ENCODE data around the gene DYNC2H1.

Gene DYNC2H1

GRCh38 chr11:103378931-103379330, 269.7 kb downstream of the DYNC2H1 start:
- no peak for DNase-seq (ENCODE audit: low spot score)

- DNase-seq (ENCODE audit: low spot score) = no peak
Observed at GRCh38 chr11:103380031-103380430, 270.8 kb downstream of the DYNC2H1 start.

- no peak for DNase-seq (ENCODE audit: low spot score)
Observed at GRCh38 chr11:103384652-103385051, 275.4 kb downstream of the DYNC2H1 start.

- DNase-seq (ENCODE audit: low spot score) = no peak
Observed at GRCh38 chr11:103395612-103396011, 286.4 kb downstream of the DYNC2H1 start.

GRCh38 chr11:103396237-103396636, 287.0 kb downstream of the DYNC2H1 start:
- no peak for DNase-seq (ENCODE audit: low spot score)

- no peak for DNase-seq (ENCODE audit: low spot score)
Observed at GRCh38 chr11:103397369-103397768, 288.1 kb downstream of the DYNC2H1 start.

GRCh38 chr11:103398829-103399228, 289.6 kb downstream of the DYNC2H1 start:
- no peak for DNase-seq (ENCODE audit: low spot score)

GRCh38 chr11:103406357-103406756, 297.1 kb downstream of the DYNC2H1 start:
- no peak for DNase-seq (ENCODE audit: low spot score)

GRCh38 chr11:103407641-103408040, 298.4 kb downstream of the DYNC2H1 start:
- DNase-seq (ENCODE audit: low spot score) = no peak

- DNase-seq (ENCODE audit: low spot score) = no peak
Observed at GRCh38 chr11:103413266-103413888, 304.2 kb downstream of the DYNC2H1 start.

- DNase-seq (ENCODE audit: low spot score) = no peak
Observed at GRCh38 chr11:103418014-103418413, 308.8 kb downstream of the DYNC2H1 start.

- DNase-seq (ENCODE audit: low spot score) = no peak
Observed at GRCh38 chr11:103420593-103420992, 311.4 kb downstream of the DYNC2H1 start.

GRCh38 chr11:103433386-103434072, 324.3 kb downstream of the DYNC2H1 start:
- no peak for DNase-seq (ENCODE audit: low spot score)

- no peak for DNase-seq (ENCODE audit: low spot score)
Observed at GRCh38 chr11:103434073-103434411, 324.8 kb downstream of the DYNC2H1 start.

- DNase-seq (ENCODE audit: low spot score) = no peak
Observed at GRCh38 chr11:103436131-103436770, 327.0 kb downstream of the DYNC2H1 start.

GRCh38 chr11:103441021-103441420, 331.8 kb downstream of the DYNC2H1 start:
- no peak for DNase-seq (ENCODE audit: low spot score)

- no peak for DNase-seq (ENCODE audit: low spot score)
Observed at GRCh38 chr11:103448966-103449365, 339.7 kb downstream of the DYNC2H1 start.

- DNase-seq (ENCODE audit: low spot score) = no peak
Observed at GRCh38 chr11:103450241-103450640, 341.0 kb downstream of the DYNC2H1 start.

GRCh38 chr11:103453126-103453525, 343.9 kb downstream of the DYNC2H1 start:
- DNase-seq (ENCODE audit: low spot score) = no peak

GRCh38 chr11:103453915-103454709, 344.9 kb downstream of the DYNC2H1 start:
- no peak for DNase-seq (ENCODE audit: low spot score)

GRCh38 chr11:103464420-103464819, 355.2 kb downstream of the DYNC2H1 start:
- DNase-seq (ENCODE audit: low spot score) = no peak

- DNase-seq (ENCODE audit: low spot score) = no peak
Observed at GRCh38 chr11:103465555-103466140, 356.4 kb downstream of the DYNC2H1 start.

All from hematopoietic multipotent progenitor cell treated with erythropoietin and hydrocortisone succinate and interleukin-3 and kit ligand, for 17 days (in vitro differentiated cells).